Germinal center (tissue), 1 donor: ENCODE measurements around the gene TNS1.
"Not testable (repeated sequence)": the region's sequence is repeated elsewhere in the genome, so short reads cannot be mapped to it uniquely, and the experiment has no call there.

Experiments used
- DNase-seq: peaks from one replicate; pipeline ENCODE4 v3.0.0; 2012; ENCODE audit warnings: mixed read lengths, low spot score

TNS1 gene

GRCh38 chr2:218029366-218030360 is 26.9 kb upstream of the TNS1 start:
- DNase-seq, result no peak

GRCh38 chr2:218028562-218029348 is 26.0 kb upstream of the TNS1 start:
- no peak for DNase-seq

GRCh38 chr2:218028189-218028495 is 25.3 kb upstream of the TNS1 start:
- DNase-seq, result no peak

- no peak for DNase-seq
Measured at GRCh38 chr2:218027426-218028188, 24.8 kb upstream of the TNS1 start.

GRCh38 chr2:218026676-218027425 is 24.1 kb upstream of the TNS1 start:
- DNase-seq, result no peak

GRCh38 chr2:218026244-218026643 is 23.4 kb upstream of the TNS1 start:
- DNase-seq, result no peak

- DNase-seq, result no peak
Measured at GRCh38 chr2:218024871-218025270, 22.1 kb upstream of the TNS1 start.

- no peak for DNase-seq
Measured at GRCh38 chr2:218024336-218024735, 21.5 kb upstream of the TNS1 start.

GRCh38 chr2:218023636-218024035 is 20.8 kb upstream of the TNS1 start:
- no peak for DNase-seq

GRCh38 chr2:218022851-218023530 is 20.2 kb upstream of the TNS1 start:
- DNase-seq, result no peak

GRCh38 chr2:218022131-218022850 is 19.5 kb upstream of the TNS1 start:
- DNase-seq, result no peak

- DNase-seq, result no peak
Measured at GRCh38 chr2:218021536-218022071, 18.8 kb upstream of the TNS1 start.

- DNase-seq, result no peak
Measured at GRCh38 chr2:218020966-218021535, 18.3 kb upstream of the TNS1 start.

- DNase-seq, result no peak
Measured at GRCh38 chr2:218020281-218020680, 17.5 kb upstream of the TNS1 start.

- no peak for DNase-seq
Measured at GRCh38 chr2:218019411-218020060, 16.7 kb upstream of the TNS1 start.

- not testable (repeated sequence) for DNase-seq
Measured at GRCh38 chr2:218018842-218019125, 16.0 kb upstream of the TNS1 start.

GRCh38 chr2:218017211-218018053 is 14.6 kb upstream of the TNS1 start:
- DNase-seq, result no peak

GRCh38 chr2:218016810-218017209 is 14.0 kb upstream of the TNS1 start:
- no peak for DNase-seq
